GM03348 (cell line): Measurements from ENCODE around the gene AKAP13.
A peak's percentile ranks its signal among the peaks of the same experiment; 100 is the strongest.

Experiments
- DNase-seq: peaks from one replicate; pipeline ENCODE4 v3.0.0; 2012; ENCODE audit warnings: low spot score

The AKAP13 gene

GRCh38 chr15:85753791-85754452 lies 373.5 kb downstream of the AKAP13 start:
- DNase-seq = no peak

GRCh38 chr15:85754989-85755388 lies 374.6 kb downstream of the AKAP13 start:
- DNase-seq = peak; percentile 46

GRCh38 chr15:85755471-85755870 lies 375.1 kb downstream of the AKAP13 start:
- DNase-seq = no peak

- no peak for DNase-seq
Observed at GRCh38 chr15:85755942-85756341, 375.5 kb downstream of the AKAP13 start.

GRCh38 chr15:85756411-85757072 lies 376.1 kb downstream of the AKAP13 start:
- DNase-seq = no peak

- no peak for DNase-seq
Observed at GRCh38 chr15:85757073-85757938, 376.9 kb downstream of the AKAP13 start.

- DNase-seq = no peak
Observed at GRCh38 chr15:85757939-85758654, 377.7 kb downstream of the AKAP13 start.

- DNase-seq = no peak
Observed at GRCh38 chr15:85758655-85758978, 378.2 kb downstream of the AKAP13 start.

GRCh38 chr15:85759376-85759775 lies 379.0 kb downstream of the AKAP13 start:
- DNase-seq = no peak

- no peak for DNase-seq
Observed at GRCh38 chr15:85760049-85760448, 379.6 kb downstream of the AKAP13 start.

- no peak for DNase-seq
Observed at GRCh38 chr15:85760531-85761371, 380.3 kb downstream of the AKAP13 start.

GRCh38 chr15:85761635-85762034 lies 381.2 kb downstream of the AKAP13 start:
- no peak for DNase-seq

GRCh38 chr15:85762039-85762755 lies 381.8 kb downstream of the AKAP13 start:
- no peak for DNase-seq

GRCh38 chr15:85762756-85763127 lies 382.3 kb downstream of the AKAP13 start:
- DNase-seq = no peak

GRCh38 chr15:85763157-85763556 lies 382.8 kb downstream of the AKAP13 start:
- DNase-seq = no peak

- no peak for DNase-seq
Observed at GRCh38 chr15:85763673-85764633, 383.6 kb downstream of the AKAP13 start.

- peak; percentile 83 for DNase-seq
Observed at GRCh38 chr15:85764649-85765277, 384.4 kb downstream of the AKAP13 start.

GRCh38 chr15:85766001-85766831 lies 385.8 kb downstream of the AKAP13 start:
- no peak for DNase-seq
